GM18909 (cell line): Measurements from ENCODE around the gene BAZ2A.
"Not testable (repeated sequence)": the region's sequence is repeated elsewhere in the genome, so short reads cannot be mapped to it uniquely, and the experiment has no call there.

Experiments
- ATAC-seq: cut with Tn5 transposase; IDR thresholded peaks from one replicate; pipeline ENCODE4 v1.9.1; 2021; ENCODE audit warnings: mild to moderate bottlenecking; ENCODE audit not compliant: unreplicated experiment, poor library complexity

The BAZ2A gene

DNA sequence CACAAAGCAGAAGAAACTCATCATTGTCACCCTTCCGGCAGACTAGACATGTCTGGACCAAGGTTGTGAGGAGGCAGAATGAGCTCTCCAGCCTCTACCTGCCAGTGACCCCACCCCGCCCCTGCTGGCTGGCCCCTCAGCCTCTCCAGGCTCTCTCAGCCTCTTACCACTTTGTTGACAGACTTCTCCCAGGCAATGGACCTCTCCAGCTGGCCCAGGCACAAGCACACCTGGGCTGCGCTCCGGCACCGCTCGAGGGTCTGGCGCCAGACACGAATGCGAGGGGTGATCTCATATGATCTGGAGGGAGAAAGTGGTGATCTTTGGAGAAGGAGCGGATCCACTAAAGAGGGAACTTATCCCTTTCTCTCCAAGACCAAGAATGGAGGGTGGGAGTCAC, 30.3 kb downstream of the BAZ2A start:
- ATAC-seq, result no peak

DNA sequence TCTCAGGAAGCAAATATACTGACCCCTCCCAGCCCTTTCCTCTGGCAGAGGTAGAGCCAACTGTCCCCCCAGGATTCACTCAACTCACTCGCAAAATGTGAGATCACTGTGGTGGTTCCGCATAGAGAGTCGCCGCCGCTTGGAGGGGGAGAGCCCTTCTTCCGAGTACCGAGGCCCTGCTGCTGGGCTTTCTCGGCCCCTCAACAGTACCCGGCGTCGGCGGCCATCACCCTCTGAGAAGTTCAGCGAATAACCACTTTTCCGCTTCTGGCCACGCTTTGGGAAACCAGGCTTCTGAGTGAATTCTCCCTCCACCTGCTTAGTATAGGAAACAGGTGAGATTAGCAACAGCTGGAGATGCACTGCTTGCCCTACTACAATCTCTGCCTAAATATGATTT, 31.1 kb downstream of the BAZ2A start:
- ATAC-seq, result no peak

- no peak for ATAC-seq
Measured at GRCh38 chr12:56596815-56597214, 33.3 kb downstream of the BAZ2A start.

GRCh38 chr12:56593909-56594621, 36.1 kb downstream of the BAZ2A start:
- no peak for ATAC-seq

DNA sequence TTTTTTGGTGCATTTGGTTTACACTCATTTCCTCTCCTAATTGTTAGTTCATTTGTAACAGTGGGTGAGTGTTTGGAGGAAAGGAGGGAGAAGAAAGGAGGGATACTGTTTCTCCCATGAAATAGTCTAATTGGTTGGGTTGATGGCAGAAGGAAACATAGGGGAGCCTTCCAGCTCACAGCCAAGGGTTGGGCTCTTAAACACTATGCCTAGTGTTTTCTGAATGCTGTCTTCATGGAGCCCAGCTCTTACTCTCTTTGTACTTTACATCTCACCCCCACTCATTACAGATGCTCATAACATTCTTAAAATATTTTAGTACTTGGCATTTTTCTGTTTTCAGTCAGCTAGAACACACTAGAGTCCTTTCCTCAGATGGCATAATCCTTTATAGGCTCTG, 38.2 kb downstream of the BAZ2A start:
- no peak for ATAC-seq

DNA sequence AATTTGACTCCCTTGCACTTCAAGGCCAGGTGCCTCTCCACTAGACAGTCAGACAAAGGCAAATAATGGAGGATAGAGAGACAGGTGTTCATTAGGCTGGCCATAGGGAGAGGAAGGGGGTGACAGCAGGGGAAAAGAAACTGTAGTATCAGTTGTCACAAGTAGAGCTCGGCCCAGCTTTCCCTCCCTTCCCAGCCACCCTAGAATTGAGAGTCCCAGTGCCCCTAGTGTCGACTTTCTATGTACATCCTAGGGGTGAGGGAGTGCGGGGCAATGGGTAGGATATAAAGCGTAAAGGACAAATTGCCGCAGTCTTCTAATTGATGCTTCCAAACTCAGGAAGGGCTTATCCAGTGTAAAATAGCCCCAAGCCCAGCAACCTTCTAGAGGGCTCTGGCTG, 39.0 kb downstream of the BAZ2A start:
- no peak for ATAC-seq

- ATAC-seq, result no peak
Measured at GRCh38 chr12:56590237-56590830, 39.8 kb downstream of the BAZ2A start.

GRCh38 chr12:56589783-56590182, 40.3 kb downstream of the BAZ2A start:
- ATAC-seq, result no peak

DNA sequence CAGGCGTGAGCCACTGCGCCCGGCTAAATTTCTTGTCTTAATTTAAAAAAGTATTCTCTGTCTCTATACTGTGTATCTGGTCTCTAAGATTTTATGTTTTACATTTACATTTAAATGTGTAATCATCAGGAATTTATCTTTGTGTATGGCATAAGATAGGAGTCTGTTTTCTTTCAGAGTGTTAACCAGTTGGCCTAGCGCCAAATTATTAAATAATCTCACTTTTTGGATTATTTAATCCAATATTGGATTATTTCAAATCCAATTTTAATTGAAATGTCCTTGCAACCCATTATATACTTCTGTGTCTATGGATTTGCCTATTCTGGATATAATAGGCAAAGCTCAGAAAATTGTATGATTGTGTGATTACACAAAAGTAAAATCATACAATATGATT, 45.0 kb downstream of the BAZ2A start:
- ATAC-seq, result no peak

DNA sequence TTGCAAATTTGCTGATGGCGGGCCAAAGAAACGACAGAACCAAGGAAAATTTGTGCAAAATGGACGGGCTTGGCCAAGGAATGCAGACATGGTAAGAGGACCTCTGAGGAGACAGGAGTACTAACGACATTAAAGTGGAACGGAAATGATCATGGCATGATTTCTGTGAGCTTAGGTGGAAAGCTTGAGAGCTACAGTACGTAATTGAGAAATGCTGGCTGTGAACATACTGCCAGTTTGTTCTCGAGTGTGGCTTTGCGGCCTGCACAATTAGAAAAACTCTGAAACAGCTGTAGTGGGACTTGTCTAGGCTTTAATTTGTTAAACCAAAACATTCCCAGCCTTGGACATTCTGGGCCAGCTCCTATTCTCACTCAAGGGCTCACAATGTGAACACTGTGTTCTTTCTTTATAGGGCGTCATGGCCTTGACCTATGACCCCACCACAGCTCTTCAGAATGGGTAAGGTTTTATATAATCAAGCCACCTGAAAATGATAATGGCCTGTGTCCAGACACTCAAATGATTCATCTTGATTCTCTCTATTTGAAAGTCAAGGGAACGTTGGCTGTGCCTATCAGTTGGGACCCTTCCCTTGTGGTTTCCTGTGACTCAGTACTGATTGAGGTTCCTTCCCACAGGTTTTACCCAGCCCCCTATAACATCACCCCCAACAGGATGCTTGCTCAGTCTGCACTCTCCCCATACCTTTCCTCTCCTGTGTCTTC, 48.5 kb downstream of the BAZ2A start:
- no peak for ATAC-seq

DNA sequence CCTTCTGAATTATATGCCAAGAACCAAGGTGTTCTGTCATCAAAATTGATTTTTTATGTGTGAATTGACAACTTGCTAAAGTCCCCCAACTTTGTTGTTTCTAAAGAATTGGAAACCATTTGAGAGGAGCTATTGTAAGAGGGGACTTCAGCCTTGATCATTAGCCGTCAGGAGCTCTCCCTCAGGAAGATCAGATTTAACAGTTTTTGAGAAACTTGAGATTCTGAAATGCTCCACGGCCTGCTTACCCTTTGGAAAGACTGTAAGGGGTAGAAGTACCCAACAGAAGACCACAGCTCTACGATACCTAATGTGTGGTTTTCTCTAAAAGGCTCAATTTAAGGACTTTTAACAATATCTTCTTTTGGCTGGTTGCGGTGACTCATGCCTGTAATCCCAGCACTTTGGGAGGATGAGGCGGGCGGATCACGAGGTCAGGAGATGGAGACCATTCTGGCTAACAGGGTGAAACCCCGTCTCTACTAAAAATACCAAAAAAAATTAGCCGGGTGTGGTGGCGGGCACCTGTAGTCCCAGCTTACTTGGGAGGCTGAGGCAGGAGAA, 51.1 kb downstream of the BAZ2A start:
- ATAC-seq, result no peak

- not testable (repeated sequence) for ATAC-seq
Measured at GRCh38 chr12:56577248-56577647, 52.9 kb downstream of the BAZ2A start.

- no peak for ATAC-seq
Measured at GRCh38 chr12:56574210-56574609, 55.9 kb downstream of the BAZ2A start.

GRCh38 chr12:56572288-56572687, 57.8 kb downstream of the BAZ2A start:
- no peak for ATAC-seq

DNA sequence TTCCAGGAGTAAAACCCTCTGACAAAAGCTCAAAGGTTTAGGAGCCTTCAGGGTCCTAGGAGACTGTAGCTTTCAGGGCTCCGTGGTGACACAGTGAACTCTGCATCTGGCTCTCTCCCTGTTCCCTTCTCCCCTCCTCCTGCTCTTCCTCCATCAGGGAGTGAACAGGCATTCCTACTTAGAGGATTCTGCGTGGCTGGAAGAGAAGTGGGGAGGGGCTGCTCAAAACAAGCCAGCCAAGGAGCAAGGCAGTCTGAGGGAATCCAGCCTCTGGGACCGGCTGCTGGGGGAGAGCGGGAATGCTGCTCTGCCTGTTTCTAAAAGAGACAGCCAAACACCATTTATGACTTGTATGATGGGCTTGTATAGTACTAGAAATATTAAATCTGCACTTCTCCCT, 59.0 kb downstream of the BAZ2A start:
- ATAC-seq, result no peak

- ATAC-seq, result no peak
Measured at GRCh38 chr12:56568146-56568545, 62.0 kb downstream of the BAZ2A start.

GRCh38 chr12:56565510-56566101, 64.5 kb downstream of the BAZ2A start:
- no peak for ATAC-seq

DNA sequence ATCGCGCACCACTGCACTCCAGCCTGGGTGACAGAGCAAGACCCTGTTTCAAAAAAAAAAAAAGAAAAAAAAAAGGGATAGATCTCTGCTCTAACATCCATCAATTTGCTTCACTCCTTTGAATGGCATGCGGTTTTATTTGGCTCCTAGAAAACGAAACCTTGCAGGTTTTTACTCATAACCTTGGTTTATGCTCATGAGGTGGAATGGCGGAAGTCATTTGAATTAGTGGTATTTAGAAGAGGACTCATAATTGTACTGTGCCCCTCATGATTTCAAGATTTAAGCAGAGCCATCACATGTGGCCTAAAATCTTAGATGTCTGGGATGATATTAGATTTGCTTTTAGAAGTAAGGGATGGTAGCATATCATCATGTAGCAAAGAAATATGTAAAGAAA, 79.1 kb downstream of the BAZ2A start:
- no peak for ATAC-seq

DNA sequence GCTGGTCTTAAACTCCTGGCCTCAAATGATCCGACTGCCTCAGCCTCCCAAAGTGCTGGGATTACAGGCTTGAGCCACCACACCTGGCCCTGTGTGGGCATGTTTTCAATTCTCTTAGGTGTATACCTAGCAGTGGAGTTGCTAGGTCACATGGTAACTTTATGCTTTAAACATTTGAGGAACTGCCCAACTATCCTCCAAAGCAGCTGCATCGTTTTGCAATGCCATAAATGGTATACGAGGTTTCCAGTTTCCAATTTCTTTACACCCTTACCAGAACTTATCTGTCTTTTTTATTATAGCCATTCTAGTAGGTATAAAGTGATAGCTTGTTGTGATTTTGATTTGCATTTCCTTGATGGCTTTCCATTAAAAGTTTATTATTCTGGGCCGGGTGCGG, 83.4 kb downstream of the BAZ2A start:
- no peak for ATAC-seq
